Neural crest cell (in vitro differentiated cells): ENCODE results near the gene F12. TPM values are rescaled to one million over a fixed set of nuclear protein-coding genes. Genes with fewer than 3 reads are reported as not detected.

Experiments
- DNase-seq: peaks from one replicate; pipeline ENCODE4 v3.0.0; 2021; ENCODE audit warnings: low read depth, mixed read lengths, low spot score
- H3K27ac Mint-ChIP-seq: one replicate; pipeline ENCODE4 v1.8.0; 2021; ENCODE audit warnings: mild to moderate bottlenecking, mixed read lengths; ENCODE audit not compliant: unreplicated experiment
- H3K27me3 Mint-ChIP-seq: 2 replicates; pipeline ENCODE4 v1.8.0; 2021; ENCODE audit warnings: low read depth, mild to moderate bottlenecking, mixed read lengths
- H3K36me3 Mint-ChIP-seq: 2 replicates; pipeline ENCODE4 v1.8.0; 2021; ENCODE audit warnings: low read depth, mild to moderate bottlenecking, mixed read lengths
- H3K4me1 Mint-ChIP-seq: 2 replicates; pipeline ENCODE4 v1.8.0; 2021; ENCODE audit warnings: mixed read lengths
- H3K4me3 Mint-ChIP-seq: one replicate; pipeline ENCODE4 v1.8.0; 2021; ENCODE audit warnings: mild to moderate bottlenecking, mixed read lengths
- H3K9me3 Mint-ChIP-seq: 2 replicates; pipeline ENCODE4 v1.8.0; 2021; ENCODE audit warnings: mixed read lengths
- CTCF ChIP-seq: fragments of 200-600 bp; sonication (generic); conservative IDR thresholded peaks from 2 replicates; pipeline ENCODE4 v1.5.0; 2021; ENCODE audit warnings: antibody characterized with exemption, mild to moderate bottlenecking
- total RNA-seq: library from RNA; stranded (reverse); gene quantifications from 2 replicates; pipeline ENCODE4 v1.2.1, GENCODE V29; 2021

Gene F12
- total RNA-seq, 1 donor from 2014 or later: 2.7 TPM

GRCh38 chr5:177355868-177356168 lies 53.5 kb downstream of the F12 start:
- Mint-ChIP-seq H3K27me3 (peaks cover 37% of the 10 kb centered on the region), H3K27ac (no peak overlapping the region), H3K4me1 (peaks cover 15% of the 10 kb centered on the region), H3K36me3 (no peaks in the 10 kb centered on the region), H3K4me3 (no peak overlapping the region), H3K9me3 (no peaks in the 10 kb centered on the region)
- TF ChIP-seq CTCF: no peak
- no peak for DNase-seq

- no peaks in the 10 kb centered on the region for H3K36me3 Mint-ChIP-seq
- peak overlapping the region; percentile 15 for H3K4me3 Mint-ChIP-seq
- H3K27ac Mint-ChIP-seq: no peak overlapping the region
- DNase-seq: no peak
- H3K4me1 Mint-ChIP-seq: peaks cover 20% of the 10 kb centered on the region
- H3K27me3 Mint-ChIP-seq: peaks cover 37% of the 10 kb centered on the region
- H3K9me3 Mint-ChIP-seq: no peaks in the 10 kb centered on the region
- TF ChIP-seq CTCF: no peak
These were observed 54.0 kb downstream of the F12 start for GRCh38 chr5:177355162-177355867.

- peaks cover 26% of the 10 kb centered on the region for H3K4me1 Mint-ChIP-seq
- H3K27me3 Mint-ChIP-seq: peaks cover 33% of the 10 kb centered on the region
- H3K4me3 Mint-ChIP-seq: no peak overlapping the region
- TF ChIP-seq CTCF: no peak
- no peaks in the 10 kb centered on the region for H3K9me3 Mint-ChIP-seq
- no peak overlapping the region for H3K27ac Mint-ChIP-seq
- no peaks in the 10 kb centered on the region for H3K36me3 Mint-ChIP-seq
- no peak for DNase-seq
These were observed 54.7 kb downstream of the F12 start for GRCh38 chr5:177354711-177355110.

GRCh38 chr5:177354256-177354655 lies 55.1 kb downstream of the F12 start:
- H3K9me3 Mint-ChIP-seq: no peaks in the 10 kb centered on the region
- no peak overlapping the region for H3K27ac Mint-ChIP-seq
- H3K27me3 Mint-ChIP-seq: peaks cover 33% of the 10 kb centered on the region
- TF ChIP-seq CTCF: no peak
- no peak overlapping the region for H3K4me3 Mint-ChIP-seq
- DNase-seq: no peak
- peaks cover 30% of the 10 kb centered on the region for H3K4me1 Mint-ChIP-seq
- H3K36me3 Mint-ChIP-seq: no peaks in the 10 kb centered on the region

GRCh38 chr5:177353093-177353492 lies 56.3 kb downstream of the F12 start:
- TF ChIP-seq CTCF: no peak
- Mint-ChIP-seq H3K36me3 (no peaks in the 10 kb centered on the region), H3K4me3 (peak overlapping the region; percentile 72), H3K27ac (no peak overlapping the region), H3K9me3 (no peaks in the 10 kb centered on the region), H3K4me1 (peaks cover 34% of the 10 kb centered on the region), H3K27me3 (peaks cover 33% of the 10 kb centered on the region)
- DNase-seq: no peak

Other genes starting within 250 kb of the F12 start
- gene RAB24, start 105.8 kb downstream of the F12 start, total RNA-seq: 32.0 and 33.0 TPM in 2 replicates
- gene PRELID1, start 105.8 kb downstream of the F12 start, total RNA-seq: 169 and 180 TPM in 2 replicates
- gene MXD3, start 97.7 kb downstream of the F12 start, total RNA-seq: 36.9 and 40.3 TPM in 2 replicates
- gene LMAN2, start 57.9 kb downstream of the F12 start, total RNA-seq: 73.0 and 80.5 TPM in 2 replicates
- gene RGS14, start 51.6 kb downstream of the F12 start, total RNA-seq: 12.3 and 15.7 TPM in 2 replicates
- gene SLC34A1, start 25.1 kb downstream of the F12 start, total RNA-seq: 0.16 TPM in 1 of 2 replicates, not detected in the other
- gene PFN3, start 8.9 kb downstream of the F12 start, total RNA-seq: not detected in 2 replicates
- gene GRK6, start 17.1 kb upstream of the F12 start, total RNA-seq: 47.4 and 54.9 TPM in 2 replicates
- gene PRR7, start 37.2 kb upstream of the F12 start, total RNA-seq: 16.1 and 19.0 TPM in 2 replicates
- gene DBN1, start 64.1 kb upstream of the F12 start, total RNA-seq: 387 and 410 TPM in 2 replicates
- 129 and 147 TPM in 2 replicates for gene PDLIM7, start 88.0 kb upstream of the F12 start, total RNA-seq
- gene DOK3, start 100.3 kb upstream of the F12 start, total RNA-seq: 10.5 and 11.4 TPM in 2 replicates
- gene DDX41, start 107.4 kb upstream of the F12 start, total RNA-seq: 125 and 130 TPM in 2 replicates
- gene FAM193B, start 145.0 kb upstream of the F12 start, total RNA-seq: 96.3 and 98.4 TPM in 2 replicates
- 108 and 113 TPM in 2 replicates for gene TMED9, start 182.6 kb upstream of the F12 start, total RNA-seq
- 30.0 and 30.1 TPM in 2 replicates for gene B4GALT7, start 190.6 kb upstream of the F12 start, total RNA-seq